ENCODE measurements around the gene PHF11.

DNA sequence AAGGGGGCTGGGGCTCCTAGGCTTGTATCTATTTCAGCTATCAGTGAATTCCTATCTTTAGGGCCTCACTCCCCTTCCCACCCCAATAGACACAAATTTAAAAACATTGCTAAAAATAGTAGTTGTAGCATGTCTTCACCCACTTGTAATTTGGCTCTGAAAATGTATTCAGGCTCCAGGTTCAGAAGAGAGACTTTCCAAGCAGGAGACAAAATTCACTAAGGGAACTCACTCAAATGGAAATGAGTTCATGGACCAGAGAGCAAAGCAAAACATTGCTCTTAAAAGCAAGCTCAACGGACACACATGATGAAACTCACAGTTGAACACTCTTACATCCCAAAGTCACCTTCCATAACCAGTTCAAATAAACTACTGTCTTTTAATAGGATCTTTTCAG is 36.8 kb downstream of the PHF11 start:
- TF ChIP-seq, protein P1, sequence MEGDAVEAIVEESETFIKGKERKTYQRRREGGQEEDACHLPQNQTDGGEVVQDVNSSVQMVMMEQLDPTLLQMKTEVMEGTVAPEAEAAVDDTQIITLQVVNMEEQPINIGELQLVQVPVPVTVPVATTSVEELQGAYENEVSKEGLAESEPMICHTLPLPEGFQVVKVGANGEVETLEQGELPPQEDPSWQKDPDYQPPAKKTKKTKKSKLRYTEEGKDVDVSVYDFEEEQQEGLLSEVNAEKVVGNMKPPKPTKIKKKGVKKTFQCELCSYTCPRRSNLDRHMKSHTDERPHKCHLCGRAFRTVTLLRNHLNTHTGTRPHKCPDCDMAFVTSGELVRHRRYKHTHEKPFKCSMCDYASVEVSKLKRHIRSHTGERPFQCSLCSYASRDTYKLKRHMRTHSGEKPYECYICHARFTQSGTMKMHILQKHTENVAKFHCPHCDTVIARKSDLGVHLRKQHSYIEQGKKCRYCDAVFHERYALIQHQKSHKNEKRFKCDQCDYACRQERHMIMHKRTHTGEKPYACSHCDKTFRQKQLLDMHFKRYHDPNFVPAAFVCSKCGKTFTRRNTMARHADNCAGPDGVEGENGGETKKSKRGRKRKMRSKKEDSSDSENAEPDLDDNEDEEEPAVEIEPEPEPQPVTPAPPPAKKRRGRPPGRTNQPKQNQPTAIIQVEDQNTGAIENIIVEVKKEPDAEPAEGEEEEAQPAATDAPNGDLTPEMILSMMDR (conservative IDR thresholded peaks at IDR 0.05): no peak
- no peak for TF ChIP-seq ZFX (IDR thresholded peaks at IDR 0.05)
